NCI-H2196 treated with DMSO at 0.1 percent for 48 hours (cell line): ENCODE results near the gene ANTXR1.

ENCODE experiments used
- DNase-seq: peaks from one replicate; lab custom pipeline; 2025; ENCODE audit not compliant: unreplicated experiment; lab: John Stamatoyannopoulos, UW

ANTXR1 gene

GRCh38 chr2:69003731-69004130 is 9.2 kb upstream of the ANTXR1 start:
- DNase-seq = no peak

GRCh38 chr2:69007169-69007568 is 5.8 kb upstream of the ANTXR1 start:
- no peak for DNase-seq

GRCh38 chr2:69007603-69008002 is 5.4 kb upstream of the ANTXR1 start:
- no peak for DNase-seq

- no peak for DNase-seq
These were observed 2.4 kb upstream of the ANTXR1 start for GRCh38 chr2:69010437-69011194.

DNA sequence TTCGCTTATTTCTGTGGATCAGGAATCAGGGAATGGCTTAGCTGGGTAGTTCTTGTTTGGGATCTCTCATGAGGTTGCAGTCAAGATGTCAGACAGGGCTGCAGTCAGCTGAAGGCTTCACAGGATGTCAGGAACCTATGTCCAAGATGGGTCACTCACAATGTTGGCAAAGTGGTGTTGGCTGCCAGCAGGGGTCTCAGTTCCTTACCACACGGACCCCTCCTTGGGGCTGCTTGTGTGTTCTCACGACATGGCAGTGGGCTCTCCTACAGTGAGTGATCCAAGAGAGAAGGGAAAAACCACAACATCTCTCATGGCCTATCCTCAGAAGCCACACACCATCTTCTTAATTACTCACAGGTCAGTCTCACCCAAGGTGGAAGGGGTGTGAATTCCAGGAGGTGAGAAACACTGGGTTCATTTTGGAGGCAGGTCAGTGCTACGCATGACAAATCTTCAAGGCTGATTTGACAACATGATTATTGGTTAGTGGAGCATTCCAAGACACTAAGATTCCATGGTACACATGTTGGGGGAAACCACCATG is 1.3 kb upstream of the ANTXR1 start:
- DNase-seq = no peak

GRCh38 chr2:69012310-69013141 is 453 bp upstream of the ANTXR1 start:
- no peak for DNase-seq

DNA sequence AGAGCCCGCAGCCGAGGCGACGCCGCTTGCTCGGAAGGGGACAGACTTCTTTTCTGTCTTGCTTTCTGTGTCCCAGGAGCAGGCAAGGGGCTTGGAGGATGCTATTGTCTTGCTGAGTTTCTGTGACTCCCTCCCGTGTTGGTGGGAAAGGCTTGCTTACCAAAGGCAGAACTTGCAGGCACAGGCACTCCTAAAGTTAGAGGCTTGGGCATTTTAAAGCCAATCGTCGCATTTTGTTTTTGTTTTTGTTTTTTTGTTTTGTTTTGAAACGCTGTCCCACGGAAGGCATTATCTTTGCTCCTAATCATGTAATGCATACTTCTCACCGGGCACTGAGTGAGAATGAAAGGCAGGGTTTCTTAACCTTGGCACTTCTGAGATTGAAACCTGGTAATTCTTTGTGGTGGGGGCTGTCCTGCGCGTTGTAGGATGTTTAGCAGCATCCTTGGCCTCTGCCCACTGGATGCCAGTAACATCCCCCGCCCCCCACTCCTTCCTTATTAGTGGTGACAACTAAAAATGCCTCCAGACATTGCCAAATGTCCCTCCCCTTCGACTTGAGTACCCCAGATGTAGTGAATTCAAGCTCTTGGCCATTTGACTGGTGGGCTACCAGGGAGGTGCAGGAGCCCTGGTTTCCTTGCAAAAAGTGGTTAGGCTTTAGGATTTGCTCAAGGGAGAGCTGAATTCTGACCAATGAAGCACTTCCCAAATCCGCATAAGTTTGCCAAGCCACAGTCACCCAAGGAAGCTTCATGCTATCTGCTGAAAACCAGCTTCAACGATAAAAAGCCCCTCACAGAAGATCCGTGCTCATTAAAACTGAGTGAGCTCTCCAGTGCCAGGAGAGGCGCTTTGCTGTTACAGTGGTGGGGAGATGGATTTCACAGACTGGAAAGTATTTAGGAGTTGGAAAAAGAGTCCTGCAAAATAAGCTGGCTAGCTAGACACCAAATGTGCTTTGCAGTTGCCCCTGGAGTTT is 1.2 kb downstream of the ANTXR1 start:
- no peak for DNase-seq

DNA sequence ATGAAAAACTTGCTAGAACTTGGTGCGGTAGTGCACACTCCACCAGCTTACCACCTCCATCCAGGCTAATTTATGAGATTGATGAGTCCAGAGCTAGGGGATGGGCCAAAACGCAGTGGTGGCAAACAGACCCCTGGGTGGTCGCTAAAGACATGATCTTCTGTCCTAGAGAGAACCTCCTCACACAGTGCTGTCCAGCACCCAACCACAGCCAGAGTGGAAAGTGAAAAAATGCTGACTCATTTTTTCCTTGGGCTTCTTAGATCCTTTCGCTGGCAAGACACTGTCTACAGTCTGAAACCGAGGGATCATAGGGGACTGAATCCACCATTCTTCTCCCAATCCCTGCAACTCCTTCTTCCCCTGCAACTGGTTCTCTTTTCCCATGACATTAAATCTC is 4.1 kb downstream of the ANTXR1 start:
- DNase-seq = no peak

DNA sequence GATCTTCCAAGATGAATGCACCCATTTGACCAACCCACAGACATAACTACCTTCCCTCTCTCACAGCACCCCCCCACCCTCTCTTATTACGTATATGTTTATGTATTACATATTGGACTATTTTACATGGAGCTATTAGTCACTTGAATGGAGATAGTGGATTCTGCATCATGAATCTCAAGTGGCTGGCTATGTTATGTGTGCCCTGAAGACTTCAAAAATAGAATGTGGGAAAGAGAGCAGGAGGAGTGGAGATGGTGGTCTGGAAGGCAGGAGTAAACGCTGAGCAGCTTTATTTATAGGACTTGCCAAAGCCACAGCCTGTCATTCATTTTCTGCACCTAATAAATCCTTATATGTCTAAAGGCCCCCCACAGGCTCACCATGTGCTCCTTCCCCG is 4.9 kb downstream of the ANTXR1 start:
- DNase-seq = no peak

- no peak for DNase-seq
These were observed 5.7 kb downstream of the ANTXR1 start for GRCh38 chr2:69018678-69019095.

- DNase-seq = no peak
These were observed 7.8 kb downstream of the ANTXR1 start for GRCh38 chr2:69020496-69021426.

GRCh38 chr2:69021727-69022126 is 8.7 kb downstream of the ANTXR1 start:
- DNase-seq = no peak

DNA sequence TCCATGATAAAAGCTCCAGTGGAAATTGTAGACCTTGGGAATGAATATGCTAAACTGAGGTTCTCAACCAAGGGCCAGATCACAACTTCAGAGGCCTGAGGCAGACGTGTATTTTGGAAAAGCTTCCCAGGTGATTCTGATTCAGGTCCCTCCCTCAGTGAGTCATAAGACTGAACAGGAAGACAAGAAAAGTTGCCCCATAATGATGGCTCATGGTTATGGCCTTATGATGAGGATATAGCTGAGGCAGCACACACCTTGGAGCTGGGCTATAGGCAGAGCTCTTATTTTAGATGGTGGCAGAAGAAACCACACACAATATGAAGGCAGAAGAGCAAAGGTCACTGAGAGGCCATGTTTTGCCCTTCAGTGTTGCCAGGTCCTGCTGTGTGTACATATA is 9.6 kb downstream of the ANTXR1 start:
- DNase-seq = no peak

DNA sequence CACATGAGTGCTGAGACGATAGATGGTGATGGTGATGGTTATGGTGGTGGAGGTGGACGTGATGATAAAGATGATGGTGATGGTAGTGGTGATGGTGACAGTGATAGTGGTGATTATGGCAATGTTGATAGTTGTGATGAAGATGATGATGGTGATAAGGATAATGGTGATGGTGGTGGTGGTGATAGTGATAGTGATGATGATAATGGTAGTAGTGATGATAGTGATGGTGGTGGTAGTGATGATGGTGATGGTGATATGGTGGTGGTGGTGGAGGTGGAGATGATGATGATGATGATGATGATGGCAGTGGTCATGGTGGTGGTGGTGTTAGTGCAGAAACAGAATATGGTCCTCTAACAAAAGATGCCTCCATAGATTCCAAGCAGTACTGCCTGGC is 10.3 kb downstream of the ANTXR1 start:
- DNase-seq = no peak

GRCh38 chr2:69026026-69026425 is 13.0 kb downstream of the ANTXR1 start:
- DNase-seq = no peak

- DNase-seq = no peak
These were observed 13.9 kb downstream of the ANTXR1 start for GRCh38 chr2:69026691-69027459.

DNA sequence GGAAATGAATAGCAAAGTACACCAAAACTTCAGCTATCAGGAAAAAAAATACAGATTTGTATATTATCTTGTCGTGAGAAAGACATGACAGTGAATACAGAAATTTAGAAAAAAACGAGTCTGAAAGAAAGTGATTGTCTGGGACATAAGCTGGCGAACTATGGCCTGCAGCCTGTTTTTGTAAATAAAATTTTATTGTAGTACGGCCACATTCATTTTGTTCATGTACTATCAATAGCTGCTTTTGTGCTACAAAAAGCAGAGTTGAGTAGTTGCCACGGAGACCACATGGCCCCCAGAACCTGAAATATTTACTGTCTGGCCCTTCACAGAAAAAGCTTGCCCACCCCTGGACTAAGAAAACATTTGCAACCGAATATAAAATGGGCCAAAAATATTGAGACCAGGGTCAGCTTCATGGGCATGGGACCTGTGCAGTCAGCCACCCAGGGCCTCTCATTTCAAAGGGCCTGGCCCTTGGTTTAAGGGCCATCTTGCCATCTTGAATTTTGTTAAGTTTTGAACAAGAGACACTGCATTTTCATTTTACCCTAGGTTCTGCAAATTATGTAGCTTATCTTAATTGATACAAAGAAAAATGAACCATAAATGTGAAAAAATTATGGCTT is 17.9 kb downstream of the ANTXR1 start:
- no peak for DNase-seq

- DNase-seq = no peak
These were observed 18.5 kb downstream of the ANTXR1 start for GRCh38 chr2:69031466-69031865.

- DNase-seq = no peak
These were observed 19.4 kb downstream of the ANTXR1 start for GRCh38 chr2:69032336-69032735.
